HG03097 (cell line): ENCODE measurements around the gene PHRF1.

Experiments
- ATAC-seq: cut with Tn5 transposase; IDR thresholded peaks from one replicate; pipeline ENCODE4 v1.9.1; 2021; ENCODE audit not compliant: unreplicated experiment, low FRiP score

The PHRF1 gene

GRCh38 chr11:538431-539051 lies 37.7 kb upstream of the PHRF1 start:
- no peak for ATAC-seq

- no peak for ATAC-seq
These were observed 36.2 kb upstream of the PHRF1 start for GRCh38 chr11:539971-540481.

DNA sequence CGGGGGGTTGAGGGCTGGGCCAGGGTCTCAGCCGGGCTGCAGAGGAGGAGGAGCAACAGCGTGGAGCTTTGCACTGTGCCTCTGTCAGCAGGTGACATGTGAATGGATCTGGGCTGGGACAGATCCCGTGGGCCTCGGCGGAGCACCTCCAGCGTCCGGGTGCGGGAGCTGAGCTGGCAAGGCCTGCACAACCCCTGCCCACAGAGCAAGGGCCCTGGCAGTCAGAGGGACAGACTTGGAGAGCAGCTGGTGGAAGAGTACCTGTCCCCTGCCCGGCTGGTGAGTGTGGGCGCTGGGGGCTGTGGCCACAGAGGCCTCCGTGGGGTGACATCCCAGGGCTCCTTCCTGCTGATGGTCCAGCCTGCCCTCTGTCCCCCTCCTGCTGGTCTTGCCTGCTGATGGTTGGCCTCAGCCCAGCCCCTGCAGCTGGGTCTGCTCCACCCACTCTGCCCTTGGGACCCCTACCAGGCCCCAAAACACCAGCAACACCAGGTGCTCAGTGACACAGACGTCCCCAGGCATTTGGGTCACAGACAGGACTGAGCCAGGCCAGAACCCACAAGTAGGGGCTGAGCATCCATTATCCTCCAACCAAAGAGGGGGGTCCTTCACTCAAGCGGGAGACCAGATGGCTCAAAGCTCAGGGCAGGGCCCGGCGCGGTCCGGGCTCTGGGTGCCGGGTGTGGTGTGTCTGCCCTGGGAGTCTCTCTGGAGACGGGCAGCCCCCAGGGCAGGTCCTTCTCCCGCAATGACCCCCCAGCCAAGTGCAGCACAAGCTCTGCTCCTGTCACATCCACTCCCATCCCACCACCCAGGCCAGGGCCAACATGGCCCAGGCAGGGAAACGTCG lies 35.5 kb upstream of the PHRF1 start:
- no peak for ATAC-seq

GRCh38 chr11:541433-541885 lies 34.8 kb upstream of the PHRF1 start:
- no peak for ATAC-seq

DNA sequence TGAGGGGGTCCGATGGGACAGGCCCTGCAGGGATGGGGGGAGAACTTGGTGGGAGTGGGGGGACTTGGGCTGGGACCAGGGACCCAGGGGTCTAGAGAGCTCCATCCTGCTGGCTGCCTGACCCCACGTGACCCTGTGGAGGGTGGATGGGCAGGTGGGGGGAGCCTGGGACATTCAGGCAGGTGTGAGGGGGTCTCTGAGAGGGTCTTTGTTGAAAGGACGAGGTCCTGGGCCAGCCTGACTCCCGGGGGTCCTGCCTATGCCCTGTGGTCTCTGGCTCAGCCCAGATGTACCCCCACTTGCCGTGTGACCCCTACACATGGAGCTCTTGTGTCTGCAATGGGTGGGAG lies 31.5 kb upstream of the PHRF1 start:
- no peak for ATAC-seq

- no peak for ATAC-seq
These were observed 31.1 kb upstream of the PHRF1 start for GRCh38 chr11:545171-545570.

DNA sequence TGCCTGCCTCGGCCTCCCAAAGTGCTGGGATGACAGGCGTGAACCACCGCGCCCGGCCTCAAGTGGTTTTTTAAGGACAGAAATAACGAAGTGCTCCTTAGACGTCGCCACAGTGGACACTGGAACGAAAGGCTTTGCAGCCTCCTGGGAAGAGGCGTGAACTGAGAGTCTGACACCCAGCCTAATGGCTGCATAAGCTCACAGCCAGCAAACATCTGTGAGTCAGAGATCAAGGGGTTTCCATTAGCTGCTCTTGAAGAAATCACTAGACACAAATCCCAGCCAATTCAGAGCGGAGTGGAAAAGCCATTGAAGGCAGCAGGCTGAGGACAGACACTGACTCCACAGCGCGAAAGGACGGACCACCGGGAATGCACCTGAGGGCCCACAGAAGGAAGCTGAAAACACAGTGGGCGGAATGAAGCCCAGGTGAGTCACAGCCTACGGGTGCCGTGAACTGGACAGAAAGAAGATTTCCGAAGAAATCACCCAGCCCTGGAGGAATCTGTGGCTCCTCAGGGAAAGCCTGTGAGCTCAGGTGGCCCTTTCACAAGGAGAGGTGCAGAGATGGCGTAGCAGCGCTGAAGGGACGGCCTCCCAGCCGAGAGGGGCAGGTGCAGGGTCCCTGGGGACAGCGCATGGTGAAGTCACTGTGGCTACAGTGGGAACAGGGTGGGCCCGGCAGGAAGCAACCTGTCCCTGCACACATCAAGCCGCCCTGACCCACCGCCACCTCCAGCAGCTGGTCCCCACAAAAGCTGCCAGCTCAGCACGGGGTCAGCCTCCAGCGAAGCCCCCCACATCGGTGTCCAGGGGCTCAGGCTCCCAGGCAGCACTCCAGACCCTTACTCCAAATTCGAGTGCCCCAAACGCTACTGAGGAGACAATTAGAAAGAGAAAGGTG lies 27.3 kb upstream of the PHRF1 start:
- ATAC-seq: no peak

DNA sequence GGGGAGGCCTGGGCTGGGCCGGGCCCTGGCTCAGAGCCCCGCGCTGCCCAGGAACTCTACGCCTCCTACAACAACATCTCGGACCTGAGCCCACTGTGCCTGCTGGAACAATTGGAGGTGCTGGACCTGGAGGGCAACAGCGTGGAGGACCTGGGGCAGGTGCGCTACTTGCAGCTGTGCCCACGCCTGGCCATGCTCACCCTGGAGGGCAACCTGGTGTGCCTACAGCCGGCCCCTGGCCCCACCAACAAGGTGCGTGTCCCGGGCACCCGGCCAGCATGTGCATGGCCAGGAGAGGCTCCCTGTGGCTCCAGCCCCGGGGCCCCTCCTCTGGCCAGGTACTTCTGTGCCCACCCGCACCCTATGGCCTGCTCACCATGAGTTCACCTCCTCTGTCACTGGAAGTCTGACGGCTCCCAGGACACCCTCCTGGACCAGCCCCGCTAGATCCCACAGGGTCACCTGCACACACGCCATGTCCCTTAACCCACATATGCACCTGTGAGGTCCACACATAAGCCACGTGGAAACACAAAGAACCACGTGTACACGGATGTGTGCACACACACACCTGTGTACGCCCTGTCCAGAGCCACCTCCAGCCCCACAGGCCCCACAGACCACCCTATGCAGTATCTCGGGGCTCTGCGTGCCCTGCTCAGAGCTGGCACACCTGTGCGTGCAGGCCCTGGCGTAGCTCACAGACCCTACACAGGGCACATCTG lies 26.1 kb upstream of the PHRF1 start:
- no peak for ATAC-seq

GRCh38 chr11:550746-551085 lies 25.6 kb upstream of the PHRF1 start:
- ATAC-seq: no peak

- ATAC-seq: no peak
These were observed 25.1 kb upstream of the PHRF1 start for GRCh38 chr11:551131-551530.

DNA sequence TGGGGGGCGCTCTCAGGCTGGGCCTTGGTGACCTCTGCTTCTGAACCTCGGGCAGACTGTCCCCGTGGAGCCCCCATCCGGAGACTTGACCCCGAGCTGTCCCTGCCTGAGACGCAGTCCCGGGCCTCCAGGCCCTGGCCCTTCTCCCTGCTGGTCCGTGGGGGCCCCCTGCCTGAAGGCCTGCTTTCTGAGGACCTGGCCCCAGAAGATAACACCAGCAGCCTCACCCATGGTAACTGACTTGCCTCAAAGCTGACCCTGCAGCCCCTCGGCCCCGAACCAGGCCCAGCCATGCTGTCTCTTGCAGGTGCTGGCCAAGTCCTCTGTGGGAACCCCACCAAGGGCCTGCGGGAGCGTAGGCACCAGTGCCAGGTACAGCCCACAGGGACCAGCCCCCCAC lies 24.7 kb upstream of the PHRF1 start:
- ATAC-seq: no peak

GRCh38 chr11:553083-553987 lies 22.9 kb upstream of the PHRF1 start:
- ATAC-seq: no peak

DNA sequence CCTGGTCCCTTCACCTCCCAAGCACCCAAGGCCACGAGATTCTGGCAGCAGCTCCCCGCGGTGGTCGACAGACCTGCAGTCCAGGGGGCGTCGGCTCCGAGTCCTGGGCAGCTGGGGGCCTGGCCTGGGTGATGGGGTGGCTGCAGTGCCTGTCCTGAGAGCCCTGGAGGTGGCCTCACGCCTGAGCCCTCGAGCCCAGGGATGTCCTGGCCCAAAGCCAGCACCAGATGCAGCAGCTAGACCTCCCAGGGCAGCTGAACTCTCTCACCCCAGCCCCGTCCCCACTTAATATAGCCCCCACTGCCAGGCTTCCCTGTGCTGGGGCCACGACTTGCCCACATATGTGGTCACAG lies 22.3 kb upstream of the PHRF1 start:
- no peak for ATAC-seq

- ATAC-seq: no peak
These were observed 21.6 kb upstream of the PHRF1 start for GRCh38 chr11:554428-555226.

GRCh38 chr11:555227-555779 lies 21.0 kb upstream of the PHRF1 start:
- no peak for ATAC-seq

GRCh38 chr11:555780-556661 lies 20.2 kb upstream of the PHRF1 start:
- no peak for ATAC-seq

DNA sequence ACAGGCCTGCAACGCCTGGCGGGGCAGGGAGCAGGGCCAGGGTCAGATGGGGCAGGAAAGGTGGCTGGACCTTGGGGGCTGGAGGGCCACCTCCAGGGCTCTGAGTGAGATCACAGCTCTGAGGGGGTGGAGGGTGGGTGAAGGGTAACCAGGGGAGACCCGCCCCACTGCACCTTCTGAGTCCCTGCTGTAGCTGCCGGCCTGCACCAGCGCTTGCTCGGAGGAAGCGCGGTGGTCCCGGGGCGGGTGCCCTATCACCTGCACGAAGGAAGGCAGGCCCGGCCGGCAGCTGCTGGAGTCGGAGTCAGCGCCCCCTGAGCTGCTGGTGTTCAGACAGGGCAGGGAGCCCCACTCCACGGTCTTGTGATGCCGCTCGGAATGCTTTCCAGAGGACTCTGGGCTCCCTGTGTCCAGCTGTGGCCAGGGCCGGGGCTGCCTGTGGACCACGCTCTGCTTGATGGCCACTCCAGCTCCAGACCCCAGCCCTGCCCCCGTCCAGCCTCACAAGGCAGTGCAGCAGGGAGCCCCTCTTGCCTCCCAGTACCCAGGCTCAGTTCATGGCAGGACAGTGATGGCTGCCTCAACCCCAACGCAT lies 19.5 kb upstream of the PHRF1 start:
- no peak for ATAC-seq
